Measurements from ENCODE around the gene EFEMP2. TPM values are rescaled to one million over a fixed set of nuclear protein-coding genes. Genes with fewer than 3 reads are reported as not detected.

The EFEMP2 gene
- total RNA-seq, 2 experiments from 2014 or later, result 7.2 to 7.6 TPM

DNA sequence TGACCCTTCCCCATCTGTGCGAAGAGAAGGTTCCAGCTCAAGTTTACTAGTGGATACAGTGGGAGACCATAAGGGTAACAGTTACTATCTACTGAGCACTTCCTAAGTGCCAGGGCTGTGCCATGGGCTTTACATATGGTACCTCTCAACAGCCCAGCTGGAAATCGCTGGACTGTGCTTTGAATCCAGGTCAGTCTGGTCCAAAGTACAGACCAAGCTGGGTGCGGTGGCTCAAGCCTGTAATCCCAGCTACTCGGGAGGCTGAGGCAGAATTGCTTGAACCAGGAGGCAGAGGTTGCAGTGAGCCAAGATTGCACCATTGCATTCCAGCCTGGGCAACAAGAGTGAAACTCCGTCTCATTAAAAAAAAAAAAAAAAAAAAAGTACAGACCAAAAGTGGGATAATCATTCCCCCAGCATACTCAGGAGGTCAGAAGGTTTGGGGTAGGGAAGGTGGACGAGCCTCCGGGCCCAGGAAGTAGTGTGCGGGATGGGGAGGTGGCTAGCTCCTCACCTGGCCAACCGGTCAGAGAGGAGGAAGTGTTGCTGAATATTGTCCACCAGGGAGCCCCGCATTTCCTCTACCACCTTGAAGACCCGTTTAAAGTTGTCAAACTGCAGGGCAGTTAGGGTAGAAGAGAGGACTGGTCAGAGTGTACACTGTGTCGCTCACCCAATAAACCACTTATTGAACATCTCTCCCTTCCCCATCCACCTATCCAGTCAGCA, 13.4 kb upstream of the EFEMP2 start:
- peaks cover 19% of the 10 kb centered on the region; the same call in 1 of the 2 replicates for H3K79me2 ChIP-seq (ENCODE audit: insufficient read depth, low read depth, low read length)
- no peak overlapping the region for H3K27ac ChIP-seq (ENCODE audit: low read depth, low read length, poor library complexity, severe bottlenecking)
- no peak overlapping the region for H2AFZ ChIP-seq (ENCODE audit: low read length)
- peaks cover 50% of the 10 kb centered on the region for H3K4me1 ChIP-seq (ENCODE audit: insufficient read depth, low read length, poor library complexity, severe bottlenecking)
- no TSS peak for BruUV-seq (replicated peaks)
- no peaks in the 10 kb centered on the region for H3K9me3 ChIP-seq (ENCODE audit: low read length)
- H3K36me3 ChIP-seq (ENCODE audit: insufficient read depth, low read length), result peaks cover 53% of the 10 kb centered on the region
- intact Hi-C loops (cut with micrococcal nuclease; ENCODE audit: unreplicated experiment), result loop anchor here (5.0 kb wide), 1 partner anchor 246 kb away; no protein-coding TSS in a partner anchor
- DNase-seq (ENCODE audit: low spot score), result no peak
- no peaks in the 10 kb centered on the region for H3K9me2 ChIP-seq (ENCODE audit: insufficient read depth, low read length)
- TF ChIP-seq, protein P1, sequence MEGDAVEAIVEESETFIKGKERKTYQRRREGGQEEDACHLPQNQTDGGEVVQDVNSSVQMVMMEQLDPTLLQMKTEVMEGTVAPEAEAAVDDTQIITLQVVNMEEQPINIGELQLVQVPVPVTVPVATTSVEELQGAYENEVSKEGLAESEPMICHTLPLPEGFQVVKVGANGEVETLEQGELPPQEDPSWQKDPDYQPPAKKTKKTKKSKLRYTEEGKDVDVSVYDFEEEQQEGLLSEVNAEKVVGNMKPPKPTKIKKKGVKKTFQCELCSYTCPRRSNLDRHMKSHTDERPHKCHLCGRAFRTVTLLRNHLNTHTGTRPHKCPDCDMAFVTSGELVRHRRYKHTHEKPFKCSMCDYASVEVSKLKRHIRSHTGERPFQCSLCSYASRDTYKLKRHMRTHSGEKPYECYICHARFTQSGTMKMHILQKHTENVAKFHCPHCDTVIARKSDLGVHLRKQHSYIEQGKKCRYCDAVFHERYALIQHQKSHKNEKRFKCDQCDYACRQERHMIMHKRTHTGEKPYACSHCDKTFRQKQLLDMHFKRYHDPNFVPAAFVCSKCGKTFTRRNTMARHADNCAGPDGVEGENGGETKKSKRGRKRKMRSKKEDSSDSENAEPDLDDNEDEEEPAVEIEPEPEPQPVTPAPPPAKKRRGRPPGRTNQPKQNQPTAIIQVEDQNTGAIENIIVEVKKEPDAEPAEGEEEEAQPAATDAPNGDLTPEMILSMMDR (conservative IDR thresholded peaks at IDR 0.05; ENCODE audit: low read length), result no peak
- no peak for TF ChIP-seq EZH2phosphoT487 (IDR thresholded peaks at IDR 0.05; ENCODE audit: borderline replicate concordance, low read depth, low read length)
- ChIA-PET CTCF (ENCODE audit: unreplicated experiment) (no interaction called here), POLR2A (interaction anchor here (0.9 to 5.6 kb wide), 2 partner anchors 15 to 26 kb away, joined by 4 to 59 read pairs; partner anchors contain the start of genes CFL1 and MUS81)
- no peaks in the 10 kb centered on the region for H4K20me1 ChIP-seq (ENCODE audit: insufficient read depth, low read length)
- peak overlapping the region; percentile 97 for H3K4me2 ChIP-seq (ENCODE audit: low read length)
- H3K4me3 ChIP-seq (ENCODE audit: low read depth, low read length, poor library complexity, severe bottlenecking), result no peak overlapping the region

DNA sequence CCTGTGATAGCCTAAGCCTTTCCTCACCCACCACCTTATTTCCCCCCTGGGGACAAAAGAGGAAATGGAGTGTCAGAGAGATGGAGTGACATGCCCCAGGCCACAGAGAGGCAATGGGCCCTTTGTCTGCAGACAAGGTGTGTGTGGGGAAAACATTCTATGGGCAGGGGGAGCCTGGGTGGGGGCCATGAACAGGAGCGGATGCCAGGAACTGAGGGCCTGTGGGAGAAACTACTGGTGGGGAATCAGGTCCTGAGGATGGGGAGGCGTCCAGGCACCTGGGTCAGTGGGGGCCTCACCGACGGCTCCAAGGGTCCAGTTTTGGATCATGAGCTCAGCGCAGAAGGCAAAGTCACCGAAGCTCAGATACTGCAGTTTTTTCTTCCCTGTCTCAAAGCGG, 12.6 kb upstream of the EFEMP2 start:
- H3K4me1 ChIP-seq (ENCODE audit: insufficient read depth, low read length, poor library complexity, severe bottlenecking), result peaks cover 50% of the 10 kb centered on the region
- H3K27ac ChIP-seq (ENCODE audit: low read depth, low read length, poor library complexity, severe bottlenecking), result no peak overlapping the region
- intact Hi-C loops (cut with micrococcal nuclease; ENCODE audit: unreplicated experiment), result loop anchor here (5.0 kb wide), 1 partner anchor 247 kb away; no protein-coding TSS in a partner anchor
- TF ChIP-seq, protein P1 (conservative IDR thresholded peaks at IDR 0.05; ENCODE audit: low read length), result no peak
- TF ChIP-seq EZH2phosphoT487 (IDR thresholded peaks at IDR 0.05; ENCODE audit: borderline replicate concordance, low read depth, low read length), result no peak
- no peak for DNase-seq (ENCODE audit: low spot score)
- H3K79me2 ChIP-seq (ENCODE audit: insufficient read depth, low read depth, low read length), result peaks cover 16% of the 10 kb centered on the region; the same call in 1 of the 2 replicates
- H2AFZ ChIP-seq (ENCODE audit: low read length), result no peak overlapping the region
- no TSS peak for BruUV-seq (replicated peaks)
- H3K36me3 ChIP-seq (ENCODE audit: insufficient read depth, low read length), result peaks cover 53% of the 10 kb centered on the region
- ChIA-PET POLR2A (interaction anchor here (0.6 to 1.2 kb wide), 9 partner anchors 9 to 221 kb away, joined by 3 to 7 read pairs (median 3); partner anchors contain the start of gene MUS81), CTCF (ENCODE audit: unreplicated experiment) (interaction anchor here (0.6 kb wide), 1 partner anchor 9 kb away, joined by 3 read pairs; no protein-coding TSS in a partner anchor)
- peak overlapping the region; percentile 55 for H3K4me2 ChIP-seq (ENCODE audit: low read length)
- H3K4me3 ChIP-seq (ENCODE audit: low read depth, low read length, poor library complexity, severe bottlenecking), result no peak overlapping the region
- H3K9me2 ChIP-seq (ENCODE audit: insufficient read depth, low read length), result no peaks in the 10 kb centered on the region
- H3K9me3 ChIP-seq (ENCODE audit: low read length), result no peaks in the 10 kb centered on the region
- H4K20me1 ChIP-seq (ENCODE audit: insufficient read depth, low read length), result no peaks in the 10 kb centered on the region
